ENCODE data around the gene KRTAP13-1. TPM values are rescaled to one million over a fixed set of nuclear protein-coding genes. Genes with fewer than 3 reads are reported as not detected.

KRTAP13-1 gene
- total and polyA plus RNA-seq, 2 of the 4 experiments (the other 2 are of a cell fraction) = not detected

DNA sequence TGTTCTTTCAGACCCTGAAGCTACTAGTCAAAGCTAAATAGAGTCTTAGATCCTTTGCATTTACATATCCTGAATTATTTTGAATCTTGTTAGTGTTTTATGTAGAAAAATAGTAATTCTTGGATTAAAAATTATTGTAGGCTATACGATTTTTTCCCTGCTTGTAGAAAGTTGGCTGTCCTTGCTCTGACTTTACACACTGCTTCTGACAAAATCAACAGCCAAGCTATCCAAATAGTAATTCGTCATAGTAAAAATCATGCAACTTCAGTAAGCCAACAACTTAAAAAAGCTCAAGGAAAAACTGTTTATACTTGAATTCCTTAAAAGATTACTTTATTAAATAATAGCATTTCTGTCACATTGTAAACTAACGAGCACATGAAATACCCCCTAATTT, 39.9 kb upstream of the KRTAP13-1 start:
- no CpG with 5 or more reads among the region's 3 CpGs for WGBS, 2 experiments (ENCODE audit: extremely low coverage in 2 of 2, insufficient read length in 1 of 2)
- H3K9me3 ChIP-seq (ENCODE audit: control insufficient read depth, insufficient read depth, low read length) = peaks cover 8% of the 10 kb centered on the region
- TF ChIP-seq CEBPB (IDR thresholded peaks at IDR 0.05; ENCODE audit: low read depth, low read length) (no peak), RFX5 (IDR thresholded peaks at IDR 0.05; ENCODE audit: low read depth, low read length) (no peak), MXI1 (IDR thresholded peaks at IDR 0.05; ENCODE audit: borderline replicate concordance, low read depth, low read length) (no peak), MAZ (IDR thresholded peaks at IDR 0.05; ENCODE audit: borderline replicate concordance, low read depth, low read length) (no peak), RCOR1 (IDR thresholded peaks at IDR 0.05; ENCODE audit: insufficient replicate concordance, low read length) (no peak), POLR2A (IDR thresholded peaks at IDR 0.05; ENCODE audit: low read depth, low read length) (no peak), ELK1 (IDR thresholded peaks at IDR 0.05; ENCODE audit: borderline replicate concordance, low read depth, low read length) (no peak), MAFK (IDR thresholded peaks at IDR 0.05; ENCODE audit: low read depth, low read length) (no peak)
- DNase-seq (no peak), ATAC-seq (ENCODE audit: low read depth) (no peak)
- H4K5ac ChIP-seq (ENCODE audit: low read depth, low read length) = no peak overlapping the region
- no peaks in the 10 kb centered on the region for H3K4me1 ChIP-seq (ENCODE audit: control insufficient read depth, insufficient read depth, low read length)
- no peak overlapping the region for H2AK9ac ChIP-seq (replicated peaks; ENCODE audit: low read depth, low read length, poor library complexity)
- H3K27me3 ChIP-seq (ENCODE audit: control insufficient read depth, insufficient read depth, low read length) = no peaks in the 10 kb centered on the region
- H2BK15ac ChIP-seq (ENCODE audit: low read depth, low read length) = no peak overlapping the region
- no peak overlapping the region for H2BK20ac ChIP-seq (ENCODE audit: low read depth, low read length)
- no peak overlapping the region for H2AFZ ChIP-seq (replicated peaks; ENCODE audit: low read length, poor library complexity)
- H3K4me3 ChIP-seq (ENCODE audit: insufficient read depth, low read depth, low read length) = no peak overlapping the region
- no peak overlapping the region for H3K18ac ChIP-seq (ENCODE audit: low read depth, low read length)
- H3K4me2 ChIP-seq (ENCODE audit: low read depth, low read length) = no peak overlapping the region
- dilution Hi-C loops (cut with HindIII; ENCODE audit: low sequenced_read_pairs, unreplicated experiment) = no loop called here
- H3K9me1 ChIP-seq (ENCODE audit: insufficient read depth, low read length) = no peaks in the 10 kb centered on the region
- H2BK5ac ChIP-seq (ENCODE audit: low read depth, low read length, poor library complexity, severe bottlenecking) = no peak overlapping the region
- no TSS peak for BruUV-seq (replicated peaks)
- H2BK120ac ChIP-seq (ENCODE audit: low read depth, low read length) = no peak overlapping the region
- intact Hi-C loops (cut with micrococcal nuclease) = no loop called here
- in situ Hi-C loops (cut with MboI; ENCODE audit: low sequenced_read_pairs) = no loop called here
- ChIA-PET CTCF (no interaction called here), POLR2A (ENCODE audit: unreplicated experiment) (no interaction called here)
- no peak overlapping the region for H3K23ac ChIP-seq (ENCODE audit: low read depth, low read length)
- no peaks in the 10 kb centered on the region for H3K79me1 ChIP-seq (ENCODE audit: low read depth in 1 of 2, low read length in 2 of 2)
- no peaks in the 10 kb centered on the region for H4K20me1 ChIP-seq (ENCODE audit: insufficient read depth, low read length)
- no peak overlapping the region for H4K91ac ChIP-seq (ENCODE audit: insufficient read depth, low read depth, low read length)
- H4K8ac ChIP-seq (ENCODE audit: low read depth in 2 of 2, low read length in 2 of 2) = no peak overlapping the region
- H3K27ac ChIP-seq (ENCODE audit: insufficient read depth, low read length) = no peak overlapping the region
- H3K9ac ChIP-seq (ENCODE audit: low read depth, low read length) = no peak overlapping the region
- H3K56ac ChIP-seq (ENCODE audit: extremely low read depth, insufficient read depth, low read length) = no peak overlapping the region
- H3K36me3 ChIP-seq (ENCODE audit: control insufficient read depth, insufficient read depth, low read length) = no peaks in the 10 kb centered on the region
- no peak overlapping the region for H2AK5ac ChIP-seq (ENCODE audit: low read depth, low read length)
- no peak overlapping the region for H3K4ac ChIP-seq (ENCODE audit: low read depth, low read length)
- no peak overlapping the region for H3K14ac ChIP-seq (replicated peaks; ENCODE audit: low read depth, low read length)
